HG03066 (cell line): ENCODE results near the gene PLEKHH1.
"Not testable (repeated sequence)": the region's sequence is repeated elsewhere in the genome, so short reads cannot be mapped to it uniquely, and the experiment has no call there.

Experiments used
- ATAC-seq: cut with Tn5 transposase; IDR thresholded peaks from one replicate; pipeline ENCODE4 v1.9.1; 2021; ENCODE audit warnings: low read depth; ENCODE audit not compliant: unreplicated experiment

The PLEKHH1 gene

DNA sequence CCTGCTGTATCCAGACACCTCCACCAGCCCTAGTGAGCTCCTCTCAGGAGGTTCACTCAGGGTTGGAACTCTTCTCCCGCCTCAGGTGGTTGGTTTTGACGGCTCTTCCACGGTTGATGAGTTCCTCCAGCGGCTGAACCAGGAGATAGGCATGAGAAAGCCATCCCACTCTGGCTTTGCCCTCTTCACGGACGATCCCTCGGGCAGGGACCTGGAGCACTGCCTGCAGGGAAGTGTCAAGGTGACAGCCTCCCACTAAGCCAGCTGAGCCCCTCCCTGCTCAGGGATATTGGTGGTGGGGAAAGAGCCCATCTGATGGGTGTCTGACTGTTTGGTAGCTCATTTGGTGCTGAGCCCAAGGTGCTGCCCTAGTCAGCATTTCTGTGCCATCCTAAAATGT is 46.5 kb downstream of the PLEKHH1 start:
- no peak for ATAC-seq

DNA sequence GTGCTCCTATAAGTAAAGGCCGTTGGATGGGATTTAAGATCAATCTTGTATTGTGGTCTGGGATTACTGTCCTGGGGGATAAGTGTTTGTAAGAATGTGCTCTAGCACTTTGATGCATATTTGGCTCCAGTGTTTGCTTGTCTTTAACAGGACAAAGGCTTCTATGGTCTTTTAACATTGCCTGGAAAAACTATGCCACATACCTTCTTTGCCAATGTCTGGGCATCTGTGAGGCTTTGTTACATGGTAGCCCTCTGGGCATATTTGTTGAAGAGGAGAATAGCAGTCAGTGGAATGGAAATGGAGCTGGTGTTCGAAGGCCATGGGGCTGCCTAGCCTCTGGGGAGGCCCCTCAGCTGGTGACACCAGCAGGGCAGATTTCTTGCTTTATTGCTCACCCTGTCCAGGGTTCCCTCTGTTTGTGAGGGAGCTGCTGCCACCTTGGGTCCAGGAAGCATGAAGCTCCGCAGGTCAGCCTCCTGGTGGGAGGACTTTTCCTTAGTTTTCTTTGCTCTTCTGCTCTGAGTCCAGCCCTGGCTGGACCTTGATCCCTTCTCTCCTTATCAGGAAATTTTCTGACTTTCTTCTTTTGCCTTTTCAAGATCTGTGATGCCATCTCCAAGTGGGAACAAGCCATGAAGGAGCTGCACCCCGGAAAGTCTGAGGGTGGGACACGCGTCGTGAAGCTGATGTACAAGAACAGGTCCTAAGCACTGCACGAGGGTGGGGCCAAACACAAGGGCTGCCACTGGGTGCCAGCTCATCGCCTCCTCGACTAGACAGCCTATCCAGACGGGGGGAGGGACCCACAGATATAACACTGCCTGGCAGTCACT is 47.5 kb downstream of the PLEKHH1 start:
- no peak for ATAC-seq

DNA sequence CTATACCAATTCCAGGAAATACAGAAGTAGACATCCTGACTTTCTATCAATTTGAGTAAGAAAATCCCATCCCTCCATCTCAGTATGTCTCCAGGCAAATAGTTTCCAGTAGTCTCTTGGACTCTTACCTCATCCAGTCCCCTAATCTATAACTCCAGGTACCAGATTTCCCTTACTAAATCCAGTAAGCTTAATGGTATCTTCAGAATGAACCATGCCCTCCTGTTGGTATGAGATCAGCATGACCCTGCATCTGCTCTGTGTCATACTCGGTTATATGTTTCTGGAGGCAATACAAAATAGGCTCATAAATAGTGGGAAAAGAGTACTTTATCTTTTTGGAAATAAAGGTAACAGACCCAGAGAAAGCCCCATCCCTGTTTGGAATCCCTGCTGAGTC is 48.6 kb downstream of the PLEKHH1 start:
- no peak for ATAC-seq

- no peak for ATAC-seq
These were observed 49.0 kb downstream of the PLEKHH1 start for GRCh38 chr14:67582061-67582460.

GRCh38 chr14:67583711-67584644 is 50.9 kb downstream of the PLEKHH1 start:
- no peak for ATAC-seq

GRCh38 chr14:67584978-67585377 is 51.9 kb downstream of the PLEKHH1 start:
- ATAC-seq: no peak

GRCh38 chr14:67586369-67586768 is 53.3 kb downstream of the PLEKHH1 start:
- no peak for ATAC-seq

DNA sequence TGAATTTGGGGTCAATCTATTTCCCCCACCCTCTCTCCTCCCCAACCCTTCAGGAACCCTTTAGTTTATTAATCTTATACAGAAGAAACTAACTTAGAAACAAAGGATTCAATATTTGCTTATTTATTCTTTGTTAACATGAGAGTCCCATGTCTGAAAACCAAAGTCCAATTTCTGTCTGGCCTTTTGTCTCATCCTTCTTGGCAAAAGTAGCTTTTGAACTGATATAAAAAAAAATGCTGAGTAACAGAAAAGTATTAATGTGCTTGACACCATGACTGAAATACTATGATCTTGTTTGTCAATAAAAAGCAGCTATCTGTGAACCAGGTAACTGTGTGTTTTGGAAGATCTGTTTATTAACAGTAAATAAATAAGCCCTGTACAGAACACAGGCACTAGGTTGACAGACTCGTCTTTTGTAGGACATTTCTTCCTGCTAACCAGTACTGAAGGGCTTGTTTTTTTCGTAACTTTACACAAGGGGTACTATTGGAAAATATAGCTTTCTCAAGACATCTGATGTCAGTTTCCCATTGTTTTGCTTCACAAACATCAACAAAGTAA is 56.2 kb downstream of the PLEKHH1 start:
- no peak for ATAC-seq

DNA sequence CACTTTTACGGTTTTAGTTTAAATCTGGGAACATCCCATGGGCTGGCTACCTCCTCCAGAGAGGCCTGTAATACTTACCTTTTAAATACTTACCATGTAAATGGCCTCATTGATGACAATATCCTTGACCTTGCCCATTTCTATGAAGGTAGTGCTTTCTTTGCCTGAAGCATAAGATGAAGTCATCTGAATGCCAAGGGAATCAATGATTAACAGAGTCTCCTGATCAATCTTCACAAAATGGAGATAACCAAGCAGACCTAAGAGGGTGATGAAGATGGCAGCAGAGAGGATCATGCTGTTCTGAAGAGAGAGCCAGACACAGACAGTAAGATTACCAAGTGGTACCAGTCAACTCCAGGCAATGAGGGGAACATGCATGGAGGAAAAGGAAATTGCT is 60.6 kb downstream of the PLEKHH1 start:
- ATAC-seq: not testable (repeated sequence)

DNA sequence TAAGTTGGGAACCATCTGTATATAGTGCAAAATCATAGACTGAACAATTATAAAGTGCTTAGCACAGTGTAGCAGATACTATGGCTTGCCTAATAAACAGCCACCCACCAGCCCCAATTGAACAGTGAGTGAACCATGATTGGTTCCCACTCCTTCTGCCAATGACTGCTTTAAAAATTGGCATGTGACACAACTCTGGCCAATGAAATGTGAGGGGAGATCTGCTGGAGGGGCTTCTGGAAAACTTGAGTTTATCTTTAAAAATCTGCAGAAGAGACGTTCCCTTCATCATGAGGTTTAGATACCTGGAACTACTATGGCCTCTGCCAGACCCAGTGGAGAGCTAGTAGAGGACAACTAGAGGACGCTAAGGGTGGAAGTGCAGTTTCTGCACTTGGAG is 62.3 kb downstream of the PLEKHH1 start:
- ATAC-seq: no peak

- peak; percentile 94 for ATAC-seq
These were observed 66.8 kb downstream of the PLEKHH1 start, which contains the start of gene PIGH for GRCh38 chr14:67599698-67600561. Gene PIGH (minus strand): TSS chr14:67600268. CDS start chr14:67600203, 65 bp downstream.

DNA sequence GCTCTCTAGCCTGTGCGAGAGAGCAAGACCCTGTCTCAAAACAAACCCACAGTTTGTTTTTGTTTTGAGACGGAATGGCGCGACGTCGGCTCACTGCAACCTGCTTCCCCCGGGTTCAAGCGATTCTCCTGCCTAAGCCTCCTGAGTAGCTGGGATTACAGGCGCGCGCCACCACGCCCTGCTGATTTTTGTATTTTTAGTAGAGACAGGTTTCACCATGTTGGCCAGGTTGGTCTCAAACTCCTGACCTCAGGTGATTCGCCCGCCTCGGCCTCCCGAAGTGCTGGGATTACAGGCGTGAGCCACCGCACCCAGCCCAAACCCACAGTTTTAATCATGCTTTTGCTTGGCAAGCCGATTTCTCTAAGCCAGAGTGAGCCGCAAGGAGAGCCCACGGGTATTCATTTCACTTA is 67.5 kb downstream of the PLEKHH1 start:
- ATAC-seq: peak; percentile 18

DNA sequence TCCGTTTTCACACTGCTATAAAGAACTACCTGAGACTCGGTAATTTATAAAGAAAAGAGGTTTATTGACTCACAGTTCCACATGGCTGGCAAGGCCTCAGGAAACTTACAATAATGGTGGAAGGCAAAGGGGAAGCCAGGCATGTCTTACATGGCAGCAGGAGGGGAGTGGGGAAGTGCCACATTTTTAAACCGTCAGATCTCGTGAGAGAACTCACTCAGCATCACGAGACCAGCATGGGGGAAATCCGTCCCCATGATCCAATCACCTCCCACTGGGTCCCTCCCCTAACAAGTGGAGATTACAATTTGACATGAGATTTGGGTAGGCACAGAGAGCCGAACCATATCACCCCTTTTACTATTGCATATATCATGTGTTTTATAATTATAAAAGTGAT is 69.0 kb downstream of the PLEKHH1 start:
- no peak for ATAC-seq

DNA sequence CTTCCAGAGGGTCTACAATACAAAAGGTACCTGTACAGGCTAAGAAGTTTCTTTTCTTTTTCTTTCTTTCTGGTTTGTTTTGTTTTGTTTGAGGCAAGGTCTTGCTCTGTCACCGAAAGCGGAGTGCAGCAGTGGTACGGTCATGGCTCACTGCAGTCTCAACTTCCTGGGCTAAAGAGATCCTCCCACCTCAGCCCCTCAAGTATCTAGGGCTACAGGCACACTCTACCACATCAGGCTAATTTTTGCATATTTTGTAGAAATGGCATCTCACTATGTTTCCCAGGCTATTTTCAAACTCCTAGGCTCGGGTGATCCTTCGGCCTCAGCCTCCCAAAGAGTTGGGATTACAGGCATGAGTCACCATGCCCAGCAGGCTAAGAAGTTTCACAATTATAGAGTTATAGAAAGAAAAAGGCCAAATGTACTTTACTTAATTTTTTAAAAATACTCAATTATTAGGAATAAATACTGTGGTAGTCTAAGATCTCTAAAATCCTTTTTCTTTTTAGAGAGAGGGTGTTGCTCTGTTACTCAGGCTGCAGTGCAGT is 70.0 kb downstream of the PLEKHH1 start:
- peak; percentile 60 for ATAC-seq

DNA sequence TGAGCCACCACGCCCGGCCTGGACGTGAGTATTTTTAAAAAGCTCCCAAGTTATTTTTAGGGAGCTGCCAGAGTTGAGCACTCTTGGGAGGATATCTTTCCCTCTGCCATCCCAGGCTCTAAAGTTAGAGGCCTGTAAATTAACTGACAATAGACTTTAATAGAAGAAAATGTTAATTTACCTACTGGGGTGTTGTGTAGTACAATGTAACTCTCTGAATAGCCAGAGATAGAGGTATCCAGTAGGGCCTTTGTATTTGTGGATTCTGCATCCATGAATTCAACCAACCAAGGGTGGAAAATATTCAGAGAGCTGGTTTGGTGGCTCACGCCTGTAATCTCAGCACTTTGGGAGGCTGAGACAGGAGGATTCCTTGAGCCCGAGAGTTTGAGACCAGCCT is 74.6 kb downstream of the PLEKHH1 start:
- ATAC-seq: no peak

- no peak for ATAC-seq
These were observed 76.7 kb downstream of the PLEKHH1 start for GRCh38 chr14:67609642-67610310.

DNA sequence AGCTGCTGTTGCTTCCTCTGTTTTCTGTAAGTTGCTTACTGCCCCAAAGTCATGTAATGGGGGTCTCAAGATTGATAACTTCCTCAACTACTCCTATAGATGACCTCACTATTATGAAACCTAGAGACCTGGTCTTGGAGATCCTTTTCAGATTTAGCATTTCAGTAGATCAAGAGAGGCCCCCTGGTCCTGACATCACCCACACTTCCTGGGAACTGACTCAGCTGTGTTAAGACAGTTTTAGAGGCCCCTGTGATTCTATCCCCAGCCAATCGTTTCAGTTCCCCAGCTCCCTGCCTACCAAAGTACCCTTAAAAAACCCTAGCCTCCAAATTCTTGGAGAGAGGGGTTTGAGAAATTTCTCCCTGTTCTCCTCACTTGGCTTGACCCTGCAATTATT is 77.4 kb downstream of the PLEKHH1 start:
- ATAC-seq: no peak

- no peak for ATAC-seq
These were observed 85.5 kb downstream of the PLEKHH1 start for GRCh38 chr14:67618617-67619063.
